Activated CD8-positive, alpha-beta memory T cell treated with anti-CD3 and anti-CD28 coated beads, Interleukin-2, amount 50 U/mL, for 24 hours (primary cell): ENCODE measurements around the gene RASA3.
"Not testable (repeated sequence)": the region's sequence is repeated elsewhere in the genome, so short reads cannot be mapped to it uniquely, and the experiment has no call there.

Experiments used
- DNase-seq: peaks from one replicate; pipeline ENCODE4 v3.0.0-alpha.2; 2020; ENCODE audit errors: extremely low read depth

The RASA3 gene

DNA sequence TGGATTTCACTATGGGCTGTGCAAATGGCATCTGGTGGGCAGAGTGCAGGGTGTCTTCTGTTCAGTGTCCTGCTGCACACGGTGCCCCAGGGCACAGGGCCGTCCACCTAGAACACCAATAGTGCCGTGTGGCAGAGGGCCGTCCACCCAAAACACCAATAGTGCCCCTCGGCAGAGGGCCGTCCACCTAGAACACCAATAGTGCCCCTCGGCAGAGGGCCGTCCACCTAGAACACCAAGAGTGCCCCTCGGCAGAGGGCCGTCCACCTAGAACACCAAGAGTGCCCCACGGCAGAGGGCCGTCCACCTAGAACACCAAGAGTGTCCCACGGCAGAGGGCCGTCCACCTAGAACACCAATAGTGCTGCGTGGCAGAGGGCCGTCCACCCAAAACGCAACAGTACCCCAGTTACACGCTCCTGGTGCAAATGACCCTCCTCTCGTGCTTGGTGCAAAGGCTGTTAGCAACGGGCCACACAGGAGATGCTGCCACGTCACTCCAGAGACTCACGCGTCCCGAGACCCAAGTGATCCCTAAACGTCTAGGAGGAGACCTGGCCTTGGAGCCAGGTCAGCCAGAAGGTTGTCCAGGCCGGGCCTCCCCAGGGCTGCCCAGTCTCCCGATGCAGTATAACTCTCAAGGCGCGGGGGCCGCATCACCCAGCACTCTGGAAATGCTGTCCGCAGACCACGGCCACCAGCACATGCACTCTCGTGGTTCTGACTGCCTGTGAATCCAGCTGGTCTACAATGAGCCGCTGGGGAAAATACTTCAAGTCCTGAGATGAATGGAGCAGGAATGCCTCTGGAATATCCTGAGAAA, 51.5 kb downstream of the RASA3 start:
- no peak for DNase-seq

DNA sequence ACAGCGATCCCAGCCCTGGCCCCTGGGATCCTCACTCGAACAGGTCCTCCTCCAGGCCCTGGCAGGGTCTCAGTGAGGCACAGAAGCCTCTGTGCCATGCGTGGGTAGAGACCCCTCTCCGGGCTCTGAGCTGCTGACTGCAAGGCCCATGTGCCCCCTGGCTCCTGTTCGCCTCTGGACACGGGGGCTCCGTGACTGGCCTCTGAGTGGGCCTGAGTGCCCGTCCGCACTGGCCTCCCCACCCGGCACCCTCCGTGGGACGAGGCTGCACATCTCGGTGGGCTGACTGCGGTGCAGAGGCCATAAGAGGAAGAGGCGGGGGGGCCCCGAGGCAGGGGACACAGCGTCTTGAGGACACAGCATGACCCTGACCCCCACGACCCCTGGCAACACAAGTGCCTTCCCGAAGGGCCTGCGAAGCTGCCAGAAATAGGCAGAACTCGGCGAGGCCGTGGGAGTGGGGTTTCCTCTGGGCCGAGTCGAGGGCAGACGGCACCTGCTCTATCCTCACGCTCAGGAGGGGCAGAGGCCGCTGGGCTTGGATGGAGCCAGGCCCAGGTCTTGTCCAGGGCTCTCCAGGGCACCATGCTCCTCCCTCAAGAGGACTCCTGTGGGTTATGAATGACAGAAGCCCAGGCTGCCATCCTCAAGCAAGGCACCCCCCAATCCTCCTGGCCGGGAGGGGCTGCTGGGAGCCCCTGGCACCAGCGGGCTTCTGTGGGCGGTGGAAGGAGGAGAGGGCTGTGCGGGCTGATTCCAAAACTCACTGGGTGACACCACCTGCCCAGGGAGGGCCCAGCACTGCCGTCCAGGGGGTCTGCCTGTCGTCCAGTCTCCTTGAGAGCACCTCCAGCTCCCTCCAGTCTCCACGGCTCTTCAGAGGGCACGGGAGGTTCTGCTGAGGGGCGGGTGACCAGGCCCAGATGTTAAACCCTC, 52.6 kb downstream of the RASA3 start:
- DNase-seq = no peak

DNA sequence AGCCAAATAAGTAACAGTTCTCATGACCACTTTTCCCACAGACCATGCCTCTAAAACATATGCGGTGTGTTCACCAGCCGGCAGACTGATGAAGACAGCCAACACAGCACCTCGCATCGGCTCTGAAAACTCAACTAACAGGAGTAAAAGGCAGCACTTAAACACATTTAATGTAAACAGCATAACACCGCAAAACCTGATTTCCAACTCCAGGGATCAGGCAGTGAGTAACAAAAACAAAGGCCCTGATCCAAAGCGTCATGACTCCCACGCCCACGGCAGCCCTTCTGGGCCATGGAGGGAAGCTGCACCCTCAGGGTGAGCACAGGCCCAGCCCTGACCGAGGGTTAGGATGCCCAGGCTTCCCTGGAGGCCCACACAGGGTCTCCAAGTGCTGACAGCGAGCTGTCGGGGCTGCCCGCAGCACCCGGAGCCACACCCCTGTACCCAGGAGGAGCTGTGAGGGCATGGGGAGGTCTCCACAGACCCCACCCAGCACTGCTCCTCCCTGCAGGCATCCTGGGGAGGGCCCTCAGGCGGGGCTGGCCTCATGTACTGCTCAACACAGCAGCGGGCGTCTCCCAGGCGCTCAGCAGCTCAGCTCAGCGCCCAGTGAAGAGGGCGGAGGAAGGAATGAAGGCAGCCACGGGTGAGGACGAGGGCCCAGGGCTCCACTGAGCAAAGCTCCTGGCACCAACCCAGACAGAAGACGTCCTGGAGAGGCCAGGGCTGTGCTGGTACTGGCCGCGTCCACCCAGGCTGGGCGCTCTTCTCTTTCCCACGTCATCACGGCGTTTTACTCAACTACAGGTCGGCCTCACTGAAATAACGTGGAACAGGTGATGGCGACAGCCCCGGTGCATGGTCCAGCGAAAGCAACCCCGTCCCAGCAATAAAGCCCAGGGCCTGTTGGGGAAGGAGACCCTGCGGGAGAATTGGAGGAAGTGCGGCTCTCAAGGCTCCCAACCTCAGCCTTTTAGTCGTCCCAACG, 53.7 kb downstream of the RASA3 start:
- no peak for DNase-seq

DNA sequence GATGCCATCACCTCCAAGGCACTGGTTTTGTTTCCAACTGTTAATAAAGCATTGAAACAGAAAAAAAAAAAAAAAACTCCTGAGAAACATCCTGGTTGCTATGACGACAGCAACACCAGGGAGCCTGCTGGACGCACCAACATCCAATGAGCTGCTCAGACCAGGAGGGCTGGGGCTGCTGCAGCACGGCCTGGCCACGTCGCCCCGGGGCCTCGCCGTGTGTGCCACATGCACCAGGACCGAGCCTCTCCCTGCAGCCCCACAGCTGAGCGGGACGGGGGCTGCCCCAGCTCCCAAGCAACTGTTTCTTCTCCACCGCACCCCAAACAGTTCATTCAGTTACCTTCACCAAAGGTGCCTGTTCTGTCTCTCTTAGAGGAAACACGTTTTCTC, 54.5 kb downstream of the RASA3 start:
- no peak for DNase-seq

DNA sequence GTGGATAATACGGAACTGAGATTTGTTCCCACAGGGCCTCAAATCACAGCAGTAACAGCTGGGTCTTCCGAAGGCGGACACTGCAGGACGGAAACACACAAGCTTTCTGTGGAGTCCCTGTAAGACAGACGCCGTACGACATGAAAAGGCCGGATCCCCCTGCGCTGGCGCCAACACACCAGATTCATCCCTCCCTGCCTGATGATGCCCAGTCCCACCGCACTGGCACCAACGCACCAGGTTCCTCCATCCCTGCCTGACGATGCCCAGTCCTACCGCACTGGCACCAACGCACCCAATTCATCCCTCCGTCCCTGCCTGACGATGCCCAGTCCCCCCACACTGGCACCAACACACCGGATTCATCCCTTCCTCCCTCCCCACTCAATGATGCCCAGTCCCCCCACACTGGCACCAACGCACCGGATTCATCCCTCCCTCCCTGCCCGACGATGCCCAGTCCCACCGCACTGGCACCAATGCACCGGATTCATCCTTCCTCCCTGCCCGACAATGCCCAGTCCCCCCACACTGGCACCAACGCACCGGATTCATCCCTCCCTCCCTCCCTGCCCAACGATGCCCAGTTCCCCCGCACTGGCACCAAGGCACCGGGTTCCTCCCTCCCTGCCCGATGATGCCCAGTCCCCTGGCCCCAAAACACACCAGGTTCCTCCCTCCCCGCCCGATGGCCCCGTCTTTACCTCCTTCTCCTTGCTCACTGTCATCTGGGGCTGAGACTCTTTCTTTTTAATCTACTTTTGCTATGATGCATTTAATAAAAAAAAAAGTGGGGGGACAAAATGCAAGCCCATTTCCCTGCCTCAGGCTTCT, 55.1 kb downstream of the RASA3 start:
- no peak for DNase-seq

DNA sequence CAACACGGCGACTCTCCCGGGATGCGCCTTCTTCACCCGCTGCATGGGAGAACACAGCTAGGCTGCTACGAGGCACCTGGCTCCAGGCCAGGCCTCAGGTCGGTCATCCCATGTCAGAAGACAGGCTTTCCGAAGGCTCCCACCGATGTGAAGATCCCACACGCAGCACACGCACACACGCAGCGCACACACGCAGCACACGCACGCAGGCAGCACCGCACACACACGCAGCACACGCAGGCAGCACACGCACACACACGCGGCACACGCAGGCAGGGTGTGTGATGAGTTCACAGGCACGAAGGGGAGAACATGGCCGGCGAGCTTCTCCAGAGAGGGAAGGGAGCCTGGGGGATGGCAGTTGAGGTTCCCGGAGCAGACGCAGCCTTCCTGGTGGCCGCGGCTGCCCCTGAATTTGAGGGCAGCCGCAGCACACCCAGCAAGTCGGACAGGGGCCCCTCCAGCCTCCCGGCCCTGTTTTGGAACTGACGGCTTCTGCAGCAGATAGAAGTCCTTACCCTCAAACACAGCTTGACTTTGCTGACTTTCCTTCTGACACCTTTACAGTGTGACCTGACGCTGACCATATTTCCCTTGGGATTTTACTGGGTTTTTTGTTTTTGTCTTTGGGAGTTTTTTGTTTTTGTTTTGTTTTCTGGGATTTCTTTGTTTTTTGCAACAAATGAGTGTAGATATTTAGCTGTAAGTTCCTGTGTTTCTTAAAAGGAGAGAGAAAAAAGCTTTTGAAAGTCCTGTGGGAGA, 55.9 kb downstream of the RASA3 start:
- no peak for DNase-seq

DNA sequence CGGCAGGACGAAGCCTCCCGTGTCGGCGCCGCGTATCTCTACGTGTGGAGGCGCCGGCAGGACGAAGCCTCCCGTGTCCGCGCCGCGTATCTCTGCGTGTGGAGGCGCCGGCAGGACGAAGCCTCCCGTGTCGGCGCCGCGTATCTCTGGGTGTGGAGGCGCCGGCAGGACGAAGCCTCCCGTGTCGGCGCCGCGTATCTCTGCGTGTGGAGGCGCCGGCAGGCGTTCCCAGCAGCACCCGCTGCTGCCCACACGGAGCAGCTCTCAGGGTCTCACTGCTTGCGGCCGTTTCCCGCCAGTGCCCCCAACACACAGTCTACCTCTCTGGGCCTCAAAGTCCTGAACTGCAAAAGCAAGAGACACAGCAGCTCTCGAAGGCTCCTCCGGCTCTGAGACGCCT, 56.6 kb downstream of the RASA3 start:
- DNase-seq = not testable (repeated sequence)

DNA sequence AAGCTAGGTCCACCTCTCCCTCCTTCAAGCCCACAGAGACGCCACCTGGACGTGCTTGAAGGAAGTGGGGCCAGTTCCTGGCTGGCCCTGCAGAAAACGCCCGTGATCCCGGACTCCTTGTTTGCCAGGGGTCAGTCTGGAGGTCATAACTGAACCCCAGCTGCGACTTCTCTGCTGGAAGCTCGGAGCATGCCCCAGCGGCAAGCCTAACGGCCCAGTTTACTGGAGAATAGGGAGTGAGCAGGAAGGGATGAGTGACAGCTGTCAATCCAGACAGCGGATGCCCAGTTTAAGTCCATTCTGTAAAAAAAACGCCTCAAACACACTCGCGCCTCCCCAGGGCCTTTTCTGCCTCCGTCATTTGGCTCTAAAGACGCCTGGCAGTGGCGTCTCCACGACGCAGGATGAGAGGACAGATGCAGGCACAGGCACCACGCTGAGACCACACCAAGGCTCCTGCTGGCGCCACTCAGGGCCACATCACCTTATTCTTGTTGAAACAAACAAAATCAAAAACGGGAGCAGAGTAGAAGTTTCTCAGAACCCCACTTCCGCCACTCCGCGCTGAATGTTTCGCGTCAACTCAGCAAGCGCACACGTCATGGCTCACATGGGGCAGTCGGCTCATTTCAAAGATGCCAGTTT, 57.6 kb downstream of the RASA3 start:
- DNase-seq = no peak

DNA sequence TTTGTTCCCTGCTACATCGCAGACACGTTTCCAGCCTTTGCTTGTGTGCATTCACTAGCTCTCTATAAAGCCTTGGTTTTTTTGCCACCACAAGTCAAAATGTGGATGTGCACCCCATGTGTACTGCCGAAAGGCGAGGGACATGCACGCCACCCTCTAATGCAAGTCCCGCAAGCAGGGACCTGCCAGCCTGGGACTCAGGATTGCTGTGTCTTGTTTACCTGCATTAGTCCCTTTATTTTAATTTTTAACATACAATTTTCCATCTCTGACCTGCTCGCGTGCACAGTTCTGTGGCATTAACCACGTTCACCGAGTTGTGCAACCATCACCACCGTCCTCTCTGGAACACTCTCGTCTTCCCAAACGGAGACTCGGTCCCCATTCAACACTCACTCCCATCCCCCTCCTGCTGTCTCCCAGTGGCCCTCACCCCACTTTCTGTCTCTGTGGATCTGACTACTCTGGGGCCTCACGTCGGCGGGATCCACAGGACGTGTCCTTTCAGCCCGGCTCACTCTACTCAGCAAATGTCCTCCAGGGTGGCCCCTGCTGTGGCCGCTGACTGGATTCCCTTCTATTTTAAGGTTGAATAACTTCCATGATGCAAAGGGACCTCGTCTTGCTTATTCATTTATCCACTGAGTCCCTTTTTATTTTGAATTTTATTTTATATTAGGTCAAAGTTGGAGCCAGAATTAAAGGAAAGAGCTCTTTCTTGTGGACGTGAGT, 58.4 kb downstream of the RASA3 start:
- DNase-seq = no peak

DNA sequence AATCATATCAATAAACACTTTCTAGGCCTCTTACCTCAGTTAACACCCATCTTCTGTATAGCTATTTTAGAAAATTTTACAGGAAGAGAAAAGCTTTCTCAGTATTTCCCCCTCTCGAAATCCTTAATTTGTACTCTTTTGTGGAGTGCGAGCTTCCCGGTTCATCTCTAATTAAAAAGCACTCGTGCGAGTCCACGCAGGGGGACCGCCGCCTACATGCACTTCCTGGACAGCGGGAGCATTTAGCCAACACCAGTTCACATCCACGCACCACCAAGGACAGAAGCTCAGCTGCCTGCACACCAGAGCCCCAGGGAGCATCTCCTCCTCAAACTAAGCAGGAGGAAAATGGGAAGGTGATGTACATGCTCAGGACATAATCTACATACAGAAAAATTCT, 60.0 kb downstream of the RASA3 start:
- DNase-seq = no peak

DNA sequence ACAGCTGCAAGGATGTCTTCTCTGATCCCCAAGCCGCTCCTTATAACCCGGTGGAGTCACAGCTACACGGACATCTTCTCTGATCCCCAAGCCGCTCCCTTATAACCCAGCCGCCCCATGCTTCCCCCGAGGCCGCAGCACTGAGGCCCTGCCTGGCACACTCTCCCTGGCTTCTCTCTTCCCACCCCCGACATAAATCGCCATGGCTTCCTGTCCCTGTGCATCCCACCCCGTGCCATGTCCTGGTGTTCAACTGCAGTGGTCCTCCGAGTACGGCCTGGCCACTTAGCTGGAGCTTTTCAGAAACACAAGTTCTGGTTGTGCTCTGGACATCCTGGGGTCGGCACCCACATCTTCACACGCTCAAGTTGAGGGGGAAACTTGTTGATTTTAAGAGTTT, 60.4 kb downstream of the RASA3 start:
- no peak for DNase-seq

DNA sequence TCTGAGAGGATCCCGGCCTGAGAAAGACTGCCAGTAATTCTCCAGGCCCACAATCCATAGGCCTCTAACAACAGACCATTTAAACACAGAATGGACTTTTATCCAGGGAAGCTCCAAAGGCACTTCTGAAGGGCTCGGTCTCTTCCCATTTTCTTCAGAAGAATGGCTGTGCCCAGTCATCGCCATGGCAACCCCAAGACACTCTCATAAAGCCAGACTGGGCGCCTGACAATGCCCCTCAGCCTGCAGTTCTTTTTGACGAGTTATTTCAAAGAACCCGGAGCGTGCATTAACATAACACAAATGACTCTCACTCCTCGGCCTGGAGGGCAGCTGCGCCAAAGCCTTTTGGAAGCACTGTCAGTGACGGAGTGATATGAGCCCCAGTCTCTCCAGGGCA, 61.0 kb downstream of the RASA3 start:
- DNase-seq = no peak

DNA sequence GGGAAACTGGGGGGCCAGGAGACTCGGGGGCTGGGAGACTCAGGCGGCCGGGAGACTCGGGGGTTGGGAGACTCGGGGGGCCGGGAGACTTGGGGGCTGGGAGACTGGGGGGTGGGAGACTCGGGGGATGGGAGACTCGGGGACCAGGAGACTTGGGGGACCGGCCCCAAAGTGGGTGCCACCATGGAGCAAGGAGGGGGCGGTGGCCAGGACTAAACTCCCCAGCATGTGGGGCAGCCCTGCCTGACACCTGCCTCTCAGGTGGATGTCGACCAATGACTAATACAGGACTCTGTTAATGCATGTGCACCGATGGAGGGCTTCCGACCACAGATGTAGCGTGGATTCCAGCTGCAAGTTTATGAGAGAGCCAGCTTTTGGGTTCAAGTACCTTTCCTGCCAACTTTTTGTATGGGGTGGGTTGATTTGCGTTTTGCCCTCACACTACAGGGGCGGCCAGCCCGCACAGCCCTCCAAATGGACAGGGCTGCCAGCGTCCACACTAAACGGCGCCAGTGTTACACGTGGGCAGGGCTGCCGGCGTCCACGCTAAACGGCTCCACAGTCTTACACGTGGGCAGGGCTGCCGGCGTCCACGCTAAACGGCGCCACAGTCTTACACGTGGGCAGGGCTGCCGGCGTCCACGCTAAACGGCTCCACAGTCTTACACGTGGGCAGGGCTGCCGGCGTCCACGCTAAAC, 62.2 kb downstream of the RASA3 start:
- DNase-seq = no peak

DNA sequence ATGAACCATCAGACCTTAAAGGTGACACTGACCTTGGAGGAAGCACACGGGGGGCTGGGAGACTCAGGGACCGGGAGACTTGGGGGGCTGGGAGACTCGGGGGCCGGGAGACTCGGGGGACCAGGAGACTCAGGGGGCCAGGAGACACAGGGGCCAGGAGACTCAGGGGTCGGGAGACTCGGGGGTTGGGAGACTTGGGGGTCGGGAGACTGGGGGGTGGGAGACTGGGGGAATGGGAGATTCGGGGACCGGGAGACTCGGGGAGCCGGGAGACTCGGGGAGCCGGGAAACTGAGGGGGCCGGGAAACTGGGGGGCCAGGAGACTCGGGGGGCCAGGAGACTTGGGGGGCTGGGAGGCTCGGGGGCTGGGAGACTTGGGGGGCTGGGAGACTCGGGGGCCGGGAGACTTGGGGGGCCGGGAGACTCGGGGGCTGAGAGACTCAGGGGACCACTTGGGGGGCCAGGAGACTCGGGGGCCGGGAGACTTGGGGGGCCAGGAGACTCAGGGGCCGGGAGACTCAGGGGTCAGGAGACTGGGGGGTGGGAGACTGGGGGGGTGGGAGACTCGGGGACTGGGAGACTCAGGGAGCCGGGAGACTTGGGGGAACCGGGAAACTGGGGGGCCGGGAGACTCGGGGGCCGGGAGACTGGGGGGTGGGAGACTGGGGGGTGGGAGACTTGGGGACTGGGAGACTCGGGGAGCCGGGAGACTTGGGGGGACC, 62.9 kb downstream of the RASA3 start:
- no peak for DNase-seq

DNA sequence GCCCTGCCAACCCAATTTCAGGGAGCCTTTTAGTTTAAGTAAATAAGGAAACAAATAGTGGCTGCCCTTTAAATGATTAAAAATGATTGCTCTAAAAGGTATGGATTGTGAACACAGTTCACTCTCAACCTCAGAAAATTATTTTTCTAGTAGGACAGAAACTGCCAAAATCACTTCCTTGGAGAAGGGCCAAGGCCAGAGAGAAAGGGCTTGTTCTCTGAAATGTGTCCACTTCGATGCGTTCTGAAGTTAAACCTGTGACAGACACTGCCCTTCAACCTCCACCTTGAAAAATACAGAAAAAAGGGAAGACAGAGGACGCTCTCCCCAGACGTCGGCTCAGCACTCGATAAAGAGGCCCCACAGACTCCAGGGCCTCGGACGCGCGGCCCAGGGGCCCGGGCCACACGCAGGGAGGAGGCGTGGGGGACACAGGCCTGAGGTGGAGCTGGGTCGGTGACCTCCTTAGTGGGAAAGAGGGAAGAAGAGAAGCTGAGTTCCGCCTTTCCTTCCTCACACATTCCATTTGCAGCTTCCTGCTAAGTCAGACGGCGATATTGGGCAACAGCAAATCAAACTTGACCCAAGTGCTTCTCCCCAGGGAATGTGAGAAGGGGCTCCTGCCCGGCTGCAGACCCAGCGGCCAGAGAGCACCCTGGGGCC, 63.6 kb downstream of the RASA3 start:
- DNase-seq = no peak

DNA sequence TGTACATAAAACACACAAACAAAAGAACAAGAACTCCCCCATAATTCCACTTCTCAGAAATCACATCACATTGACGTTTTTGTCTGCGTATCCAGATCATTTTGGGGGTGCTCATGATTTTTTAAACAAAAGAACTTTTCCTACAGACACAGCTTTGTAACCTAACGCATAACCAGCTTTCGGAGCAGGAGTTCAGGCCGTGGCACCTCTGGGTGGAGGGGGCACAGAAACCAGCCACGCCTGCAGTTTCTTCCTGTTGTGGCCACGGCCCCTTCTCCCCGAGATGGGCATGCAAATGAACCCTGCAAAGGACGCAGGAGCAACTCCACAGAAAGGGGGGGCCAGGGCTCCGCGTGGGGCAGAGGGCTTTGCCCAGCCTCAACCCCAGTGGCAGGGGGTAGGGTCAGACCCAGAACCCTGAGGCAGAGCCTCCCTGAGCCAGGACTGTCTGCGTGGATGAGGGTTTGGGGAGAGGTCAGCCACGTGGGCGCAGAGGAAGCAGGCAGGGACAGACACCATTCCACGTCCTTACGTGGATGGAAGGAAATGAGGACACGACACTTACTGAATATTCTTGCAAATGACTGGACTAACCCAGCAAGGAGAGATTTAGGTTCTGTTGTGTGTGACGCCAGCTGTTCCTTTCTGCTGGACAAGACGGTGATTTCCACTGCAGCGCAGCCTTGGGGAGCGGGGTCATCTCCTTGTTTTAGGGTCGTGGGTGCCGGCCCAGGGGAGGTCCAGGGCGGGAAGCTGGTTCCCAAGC, 64.4 kb downstream of the RASA3 start:
- no peak for DNase-seq
